OCI-LY7 (cell line): ENCODE data around the gene NSMCE1. TPM values are rescaled to one million over a fixed set of nuclear protein-coding genes. Genes with fewer than 3 reads are reported as not detected.

Experiments
- BruUV-seq: library from RNA; stranded (reverse); fragments of 400-500 nt; replicated peaks from 2 replicates; lab custom pipeline; 2021; lab: Mats Ljungman, UMichigan
- CTCF ChIA-PET: fragments of 300-600 bp; sonication (Branson Sonifier 250); formaldehyde crosslinking; loops from one replicate; lab custom pipeline; 2022; ENCODE audit warnings: antibody characterized with exemption; ENCODE audit not compliant: unreplicated experiment; lab: Charles Lee
- POLR2A ChIA-PET: fragments of 300-600 bp; sonication (Branson Sonifier 250); formaldehyde crosslinking; loops from one replicate; lab custom pipeline; 2022; ENCODE audit warnings: antibody characterized with exemption; lab: Charles Lee
- DNase-seq: peaks from one replicate; pipeline ENCODE4 v3.0.0-alpha.2; 2015; ENCODE audit warnings: low spot score
- H2AFZ ChIP-seq: fragments of 200-600 bp; sonication (generic), shearing (Covaris generic); 2 replicates; pipeline ENCODE4 v1.6.1; 2014; ENCODE audit warnings: mild to moderate bottlenecking, antibody characterized with exemption, low read length, moderate library complexity
- H3K27ac ChIP-seq: fragments of 200-600 bp; sonication (generic); 2 replicates; pipeline ENCODE4 v1.5.1; 2014; ENCODE audit warnings: mixed run types, low read depth, mild to moderate bottlenecking, moderate library complexity, low read length, inconsistent platforms; ENCODE audit not compliant: poor library complexity, severe bottlenecking
- H3K36me3 ChIP-seq: fragments of 200-600 bp; sonication (generic); 2 replicates; pipeline ENCODE4 v1.6.1; 2014; ENCODE audit warnings: mild to moderate bottlenecking, antibody characterized with exemption, low read length, moderate library complexity, mixed read lengths; ENCODE audit not compliant: insufficient read depth
- H3K4me1 ChIP-seq: fragments of 200-600 bp; sonication (generic); 2 replicates; pipeline ENCODE4 v1.5.1; 2014; ENCODE audit warnings: mild to moderate bottlenecking, low read length; ENCODE audit not compliant: insufficient read depth, poor library complexity, severe bottlenecking
- H3K4me2 ChIP-seq: fragments of 200-600 bp; sonication (generic); 2 replicates; pipeline ENCODE4 v1.6.1; 2014; ENCODE audit warnings: mild to moderate bottlenecking, low read length
- H3K4me3 ChIP-seq: fragments of 200-600 bp; sonication (generic); 2 replicates; pipeline ENCODE4 v1.5.1; 2014; ENCODE audit warnings: mild to moderate bottlenecking, low read depth, low read length; ENCODE audit not compliant: poor library complexity, severe bottlenecking
- H3K79me2 ChIP-seq: fragments of 200-600 bp; sonication (generic); 2 replicates; pipeline ENCODE4 v1.6.1; 2016; ENCODE audit warnings: low read depth, mild to moderate bottlenecking, low read length, moderate library complexity, mixed read lengths; ENCODE audit not compliant: insufficient read depth
- H3K9me2 ChIP-seq: fragments of 200-600 bp; sonication (generic); 2 replicates; pipeline ENCODE4 v1.6.1; 2016; ENCODE audit warnings: mild to moderate bottlenecking, low read length, mixed read lengths; ENCODE audit not compliant: insufficient read depth
- H3K9me3 ChIP-seq: fragments of 200-600 bp; sonication (generic); 2 replicates; pipeline ENCODE4 v1.6.1; 2014; ENCODE audit warnings: mild to moderate bottlenecking, mixed run types, low read length, mixed read lengths
- H4K20me1 ChIP-seq: fragments of 200-600 bp; sonication (generic); 2 replicates; pipeline ENCODE4 v1.6.1; 2014; ENCODE audit warnings: mild to moderate bottlenecking, antibody characterized with exemption, low read length, moderate library complexity, mixed read lengths; ENCODE audit not compliant: insufficient read depth
- CTCF ChIP-seq: fragments of 200-600 bp; sonication (generic); conservative IDR thresholded peaks from 2 replicates; pipeline ENCODE4 v1.5.1; 2014; ENCODE audit warnings: mild to moderate bottlenecking, antibody characterized with exemption, low read length, moderate library complexity, mixed read lengths
- EZH2phosphoT487 ChIP-seq: fragments of 200-600 bp; sonication (generic); IDR thresholded peaks from 2 replicates; pipeline ENCODE4 v1.6.1; 2018; ENCODE audit warnings: low read depth, borderline replicate concordance, mild to moderate bottlenecking, mixed run types, antibody characterized with exemption, low read length, moderate library complexity, mixed read lengths
- intact Hi-C: fragments of 100-400 bp; cut with micrococcal nuclease; formaldehyde crosslinking; loops from one replicate; pipeline ENCODE4 v1.10.0; 2022; ENCODE audit not compliant: unreplicated experiment
- total RNA-seq, 2 experiments: library from RNA; depleted of rRNA in 1 of 2; stranded (reverse); fragments of >200 nt in 1 of 2; shearing (Covaris generic) in 1 of 2; gene quantifications; 2 replicates each; pipeline ENCODE4 v1.2.3, GENCODE V29; 2014 to 2022

The NSMCE1 gene
- total RNA-seq, 2 experiments from 2014 or later: 51.1 to 84.0 TPM

- no TSS peak for BruUV-seq
- H4K20me1 ChIP-seq: no peaks in the 10 kb centered on the region
- intact Hi-C loops: no loop called here
- DNase-seq: no peak
- no peak for TF ChIP-seq EZH2phosphoT487
- TF ChIP-seq CTCF: no peak
- H3K27ac ChIP-seq: no peak overlapping the region
- H3K4me1 ChIP-seq: no peaks in the 10 kb centered on the region
- CTCF ChIA-PET: no interaction called here
- peaks cover 7% of the 10 kb centered on the region; the same call in 1 of the 2 replicates for H3K36me3 ChIP-seq
- no peak overlapping the region for H3K4me2 ChIP-seq
- H3K79me2 ChIP-seq: no peaks in the 10 kb centered on the region
- no peak overlapping the region for H2AFZ ChIP-seq
- POLR2A ChIA-PET: interaction anchor here (0.6 to 1.5 kb wide), 2 partner anchors 9 to 40 kb away, joined by 3 to 5 read pairs; partner anchors contain the start of gene KDM8
- no peak overlapping the region for H3K4me3 ChIP-seq
- no peaks in the 10 kb centered on the region for H3K9me2 ChIP-seq
- H3K9me3 ChIP-seq: no peaks in the 10 kb centered on the region
These were observed 24.7 kb downstream of the NSMCE1 start for GRCh38 chr16:27243725-27244362.

GRCh38 chr16:27242868-27243590 lies 25.5 kb downstream of the NSMCE1 start:
- ChIA-PET POLR2A (interaction anchor here (0.6 to 1.5 kb wide), 3 partner anchors 9 to 598 kb away, joined by 3 to 5 read pairs (median 3); partner anchors contain the start of gene KDM8), CTCF (no interaction called here)
- Histone ChIP-seq H3K27ac (no peak overlapping the region), H3K4me3 (no peak overlapping the region), H3K79me2 (no peaks in the 10 kb centered on the region), H4K20me1 (no peaks in the 10 kb centered on the region), H3K9me3 (no peaks in the 10 kb centered on the region), H3K9me2 (no peaks in the 10 kb centered on the region), H2AFZ (no peak overlapping the region), H3K4me1 (peaks cover 6% of the 10 kb centered on the region), H3K36me3 (peaks cover 3% of the 10 kb centered on the region; the same call in 1 of the 2 replicates), H3K4me2 (peak overlapping the region; percentile 3; the same call in 1 of the 2 replicates)
- TF ChIP-seq CTCF (no peak), EZH2phosphoT487 (no peak)
- no TSS peak for BruUV-seq
- intact Hi-C loops: no loop called here
- DNase-seq: no peak
